Keratinocyte (primary cell): ENCODE results near the gene CACNA1C. TPM values are rescaled to one million over a fixed set of nuclear protein-coding genes. Genes with fewer than 3 reads are reported as not detected.

Experiments
- DNase-seq: peaks from one replicate; pipeline ENCODE4 v3.0.0-alpha.2; 2011; ENCODE audit warnings: low read depth, missing footprints, low spot score
- FAIRE-seq: peaks from 2 replicates; lab custom pipeline; 2011; peaks lifted over from hg19 to GRCh38; lab: Jason Lieb, UNC
- H2AFZ ChIP-seq: 2 replicates; pipeline ENCODE4 v1.6.0; 2012; ENCODE audit warnings: low read length, control low read depth, inconsistent platforms; ENCODE audit not compliant: control insufficient read depth
- H3K27ac ChIP-seq: 2 replicates; pipeline ENCODE4 v1.5.1; 2011; ENCODE audit warnings: low read length; ENCODE audit not compliant: control insufficient read depth, insufficient read depth
- H3K27me3 ChIP-seq: 3 replicates; pipeline ENCODE4 v1.6.0; 2011; ENCODE audit warnings: low read length; ENCODE audit not compliant: control insufficient read depth, insufficient read depth; ENCODE audit errors: extremely low read depth
- H3K36me3 ChIP-seq, 2 experiments: 2 replicates in 1 of 2; 3 replicates in 1 of 2; pipeline ENCODE4 v1.5.1; 2011; ENCODE audit warnings: low read length in 2 of 2, mild to moderate bottlenecking in 1 of 2; ENCODE audit not compliant: control insufficient read depth in 2 of 2, insufficient read depth in 2 of 2; ENCODE audit errors: extremely low read depth in 1 of 2
- H3K4me1 ChIP-seq: 3 replicates; pipeline ENCODE4 v1.5.1; 2011; ENCODE audit warnings: low read length; ENCODE audit not compliant: control insufficient read depth, insufficient read depth; ENCODE audit errors: extremely low read depth
- H3K4me2 ChIP-seq: 3 replicates; pipeline ENCODE4 v1.6.0; 2011; ENCODE audit warnings: low read depth, low read length; ENCODE audit not compliant: control insufficient read depth, insufficient read depth; ENCODE audit errors: extremely low read depth
- H3K4me3 ChIP-seq, 3 experiments: fragments of 200-600 bp in 1 of 3; sonication (generic) in 1 of 3; 2 replicates in 2 of 3; 3 replicates in 1 of 3; pipeline ENCODE4 v1.5.1; 2011 to 2016; ENCODE audit warnings: low read length in 3 of 3, mild to moderate bottlenecking in 3 of 3, control low read depth in 2 of 3, inconsistent platforms in 1 of 3, low read depth in 1 of 3, mixed read lengths in 1 of 3, mixed run types in 1 of 3, moderate library complexity in 1 of 3; ENCODE audit not compliant: control insufficient read depth in 2 of 3, insufficient read depth in 2 of 3; ENCODE audit errors: extremely low read depth in 1 of 3
- H3K79me2 ChIP-seq: 2 replicates; pipeline ENCODE4 v1.6.0; 2012; ENCODE audit warnings: low read length; ENCODE audit not compliant: control insufficient read depth, insufficient read depth
- H3K9ac ChIP-seq: 3 replicates; pipeline ENCODE4 v1.6.0; 2011; ENCODE audit warnings: low read length; ENCODE audit not compliant: control insufficient read depth, insufficient read depth; ENCODE audit errors: extremely low read depth
- H3K9me1 ChIP-seq: 3 replicates; pipeline ENCODE4 v1.6.0; 2011; ENCODE audit warnings: low read length; ENCODE audit not compliant: control insufficient read depth, insufficient read depth; ENCODE audit errors: extremely low read depth
- H3K9me3 ChIP-seq: 2 replicates; pipeline ENCODE4 v1.5.1; 2012; ENCODE audit warnings: low read depth, low read length; ENCODE audit not compliant: control insufficient read depth
- H4K20me1 ChIP-seq: 3 replicates; pipeline ENCODE4 v1.6.0; 2011; ENCODE audit warnings: low read length; ENCODE audit not compliant: control insufficient read depth, insufficient read depth; ENCODE audit errors: extremely low read depth
- EZH2 ChIP-seq: IDR thresholded peaks from one replicate; pipeline ENCODE4 v1.6.1; 2012; ENCODE audit warnings: inconsistent platforms, mild to moderate bottlenecking, low read length, moderate library complexity
- dilution Hi-C: fragments of 300-500 bp; cut with MboI; formaldehyde crosslinking; loops from one replicate; pipeline ENCODE4 v1.7.0; 2020; ENCODE audit warnings: low sequenced_read_pairs; ENCODE audit not compliant: extremely low pct_ligation_motif_present
- polyA plus RNA-seq, 5 experiments: library from polyadenylated mRNA; depleted of rRNA in 3 of 5; stranded (reverse) in 3 of 5; stranded (forward) in 1 of 5; unstranded in 1 of 5; fragments of >200 nt; gene quantifications; 1 replicate in 1 of 5; 2 replicates in 3 of 5; 3 replicates in 1 of 5; pipeline versions ENCODE4 v1.2.1 to v1.2.3, GENCODE V29; 2011 to 2012; ENCODE audit warnings: missing spikeins in 2 of 5, low read depth in 1 of 5, low replicate concordance in 1 of 5
- TF ChIP-seq, protein P1 (sequence below), 3 experiments: IDR thresholded peaks in 1 of 3; conservative IDR thresholded peaks in 1 of 3; optimal IDR thresholded peaks in 1 of 3; 2 replicates in 2 of 3; 3 replicates in 1 of 3; pipeline versions ENCODE3 to v1.5.1; 2011; ENCODE audit warnings: low read length in 3 of 3, mild to moderate bottlenecking in 3 of 3, moderate library complexity in 2 of 3, control low read depth in 1 of 3, inconsistent platforms in 1 of 3; ENCODE audit not compliant: insufficient read depth in 2 of 3; ENCODE audit errors: extremely low read depth in 1 of 3

Gene CACNA1C
- polyA plus RNA-seq, 1 donor (not counting 4 experiments of a cell fraction or from before 2014, with no cell fraction given): not detected

DNA sequence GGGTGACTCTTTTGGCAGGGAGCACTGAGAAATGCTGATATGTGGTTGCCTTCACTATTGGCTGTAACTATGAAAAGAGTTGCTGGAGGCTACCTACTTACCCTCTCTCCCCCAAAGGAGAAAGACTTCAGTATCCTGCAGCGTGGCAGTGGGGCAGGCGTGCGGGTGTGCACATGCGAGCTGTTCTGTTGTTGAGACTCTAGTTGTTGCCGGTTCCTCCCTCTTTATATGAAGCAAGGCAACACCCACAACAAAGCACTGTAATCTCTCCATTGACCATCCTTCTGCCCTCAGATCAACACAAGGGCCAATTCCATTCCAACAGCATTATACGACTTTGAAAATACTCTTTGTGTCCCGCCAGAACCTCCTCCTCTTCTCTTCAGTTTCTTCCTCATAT, 259.4 kb downstream of the CACNA1C start:
- Histone ChIP-seq H3K4me2 (no peak overlapping the region), H3K9ac (no peak overlapping the region), H3K79me2 (no peaks in the 10 kb centered on the region), H3K9me1 (no peaks in the 10 kb centered on the region), H4K20me1 (no peaks in the 10 kb centered on the region), H3K36me3 (no peaks in the 10 kb centered on the region), H3K4me3 (no peak overlapping the region), H3K9me3 (no peaks in the 10 kb centered on the region), H3K27me3 (no peaks in the 10 kb centered on the region), H3K27ac (no peak overlapping the region), H3K4me1 (no peaks in the 10 kb centered on the region), H2AFZ (no peak overlapping the region)
- dilution Hi-C loops: no loop called here
- no peak for TF ChIP-seq EZH2
- TF ChIP-seq, protein P1, sequence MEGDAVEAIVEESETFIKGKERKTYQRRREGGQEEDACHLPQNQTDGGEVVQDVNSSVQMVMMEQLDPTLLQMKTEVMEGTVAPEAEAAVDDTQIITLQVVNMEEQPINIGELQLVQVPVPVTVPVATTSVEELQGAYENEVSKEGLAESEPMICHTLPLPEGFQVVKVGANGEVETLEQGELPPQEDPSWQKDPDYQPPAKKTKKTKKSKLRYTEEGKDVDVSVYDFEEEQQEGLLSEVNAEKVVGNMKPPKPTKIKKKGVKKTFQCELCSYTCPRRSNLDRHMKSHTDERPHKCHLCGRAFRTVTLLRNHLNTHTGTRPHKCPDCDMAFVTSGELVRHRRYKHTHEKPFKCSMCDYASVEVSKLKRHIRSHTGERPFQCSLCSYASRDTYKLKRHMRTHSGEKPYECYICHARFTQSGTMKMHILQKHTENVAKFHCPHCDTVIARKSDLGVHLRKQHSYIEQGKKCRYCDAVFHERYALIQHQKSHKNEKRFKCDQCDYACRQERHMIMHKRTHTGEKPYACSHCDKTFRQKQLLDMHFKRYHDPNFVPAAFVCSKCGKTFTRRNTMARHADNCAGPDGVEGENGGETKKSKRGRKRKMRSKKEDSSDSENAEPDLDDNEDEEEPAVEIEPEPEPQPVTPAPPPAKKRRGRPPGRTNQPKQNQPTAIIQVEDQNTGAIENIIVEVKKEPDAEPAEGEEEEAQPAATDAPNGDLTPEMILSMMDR (optimal IDR thresholded peaks at IDR 0.05 in 1 of 3, IDR thresholded peaks at IDR 0.05 in 1 of 3, conservative IDR thresholded peaks at IDR 0.05 in 1 of 3; ENCODE audit: extremely low read depth in 1 of 3, insufficient read depth in 2 of 3, low read length in 3 of 3): no peak
- FAIRE-seq: no peak
- DNase-seq: no peak

DNA sequence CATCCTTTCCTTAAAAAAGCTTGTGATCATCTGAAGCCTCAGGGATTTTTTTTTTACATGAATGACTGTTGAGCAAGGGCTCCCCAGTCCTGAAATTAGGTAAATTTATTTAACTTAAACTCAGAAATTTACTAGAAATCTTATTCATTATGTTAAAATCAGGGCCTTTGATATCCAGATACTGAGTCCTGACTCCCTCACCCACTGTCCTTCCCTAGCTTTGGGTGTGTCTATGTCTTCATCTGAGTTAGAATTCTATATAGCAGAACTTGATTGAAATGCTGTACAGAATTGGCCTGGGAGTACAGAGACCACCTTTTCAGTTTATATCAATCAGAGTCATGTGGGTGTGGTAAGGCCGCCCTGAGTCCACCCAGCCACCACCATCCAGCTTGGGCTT, 260.0 kb downstream of the CACNA1C start:
- TF ChIP-seq EZH2: no peak
- TF ChIP-seq, protein P1 (optimal IDR thresholded peaks at IDR 0.05 in 1 of 3, IDR thresholded peaks at IDR 0.05 in 1 of 3, conservative IDR thresholded peaks at IDR 0.05 in 1 of 3; ENCODE audit: extremely low read depth in 1 of 3, insufficient read depth in 2 of 3, low read length in 3 of 3): no peak
- FAIRE-seq: no peak
- dilution Hi-C loops: no loop called here

More for the DNA sequence above, 260.0 kb downstream of the CACNA1C start:
- Histone ChIP-seq H3K27me3 (no peaks in the 10 kb centered on the region), H3K4me2 (no peak overlapping the region), H3K4me3 (no peak overlapping the region), H3K9me3 (no peaks in the 10 kb centered on the region), H2AFZ (no peak overlapping the region), H3K27ac (no peak overlapping the region), H3K9me1 (no peaks in the 10 kb centered on the region), H3K4me1 (no peaks in the 10 kb centered on the region), H3K9ac (no peak overlapping the region), H3K79me2 (no peaks in the 10 kb centered on the region), H3K36me3 (no peaks in the 10 kb centered on the region), H4K20me1 (no peaks in the 10 kb centered on the region)
- DNase-seq: no peak
